HFFc6 (cell line): Measurements from ENCODE around the gene IP6K2. TPM values are rescaled to one million over a fixed set of nuclear protein-coding genes. Genes with fewer than 3 reads are reported as not detected.
"Not testable (repeated sequence)": the region's sequence is repeated elsewhere in the genome, so short reads cannot be mapped to it uniquely, and the experiment has no call there.

ENCODE experiments used
- DNase-seq: peaks from one replicate; pipeline ENCODE4 v3.0.0-alpha.2; 2018
- H3K27ac Mint-ChIP-seq: 2 replicates; pipeline ENCODE4 v1.8.0; 2020; ENCODE audit warnings: mild to moderate bottlenecking, mixed read lengths
- H3K27me3 Mint-ChIP-seq: 2 replicates; pipeline ENCODE4 v1.8.0; 2021; ENCODE audit warnings: mild to moderate bottlenecking, moderate library complexity, mixed read lengths; ENCODE audit not compliant: insufficient read depth
- H3K36me3 Mint-ChIP-seq: 2 replicates; pipeline ENCODE4 v1.8.0; 2021; ENCODE audit warnings: low read depth, mixed read lengths
- H3K4me1 Mint-ChIP-seq: 2 replicates; pipeline ENCODE4 v1.8.0; 2020; ENCODE audit warnings: low read depth, mixed read lengths
- H3K4me3 Mint-ChIP-seq: 2 replicates; pipeline ENCODE4 v1.8.0; 2020; ENCODE audit warnings: mild to moderate bottlenecking, moderate library complexity, mixed read lengths
- H3K9me3 Mint-ChIP-seq: 2 replicates; pipeline ENCODE4 v1.8.0; 2020; ENCODE audit warnings: mild to moderate bottlenecking, mixed read lengths
- long read RNA-seq: library from polyadenylated mRNA; unstranded; transcript quantifications from one replicate; pipeline ENCODE4 v2.0.0, GENCODE V29; 2019
- total RNA-seq, 6 experiments: library from RNA; stranded (reverse); fragmentation: NEBNext Ultra II Directional; extraction: Animal tissue kit (Norgen Biotek cat#: 25700); gene quantifications; 2 replicates in 1 of 6; 3 replicates in 5 of 6; pipeline ENCODE4 v1.2.3, GENCODE V29; 2021
- TF ChIP-seq, protein P1 (sequence below): fragments of 200-600 bp; sonication (generic); IDR thresholded peaks from 2 replicates; pipeline ENCODE4 v1.5.0; 2021; ENCODE audit warnings: antibody characterized with exemption, mild to moderate bottlenecking

IP6K2 gene, protein sequence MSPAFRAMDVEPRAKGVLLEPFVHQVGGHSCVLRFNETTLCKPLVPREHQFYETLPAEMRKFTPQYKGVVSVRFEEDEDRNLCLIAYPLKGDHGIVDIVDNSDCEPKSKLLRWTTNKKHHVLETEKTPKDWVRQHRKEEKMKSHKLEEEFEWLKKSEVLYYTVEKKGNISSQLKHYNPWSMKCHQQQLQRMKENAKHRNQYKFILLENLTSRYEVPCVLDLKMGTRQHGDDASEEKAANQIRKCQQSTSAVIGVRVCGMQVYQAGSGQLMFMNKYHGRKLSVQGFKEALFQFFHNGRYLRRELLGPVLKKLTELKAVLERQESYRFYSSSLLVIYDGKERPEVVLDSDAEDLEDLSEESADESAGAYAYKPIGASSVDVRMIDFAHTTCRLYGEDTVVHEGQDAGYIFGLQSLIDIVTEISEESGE
- total RNA-seq: 10 to 100 TPM; 47.4 to 64.6 (median 53.0) TPM
- long read RNA-seq, transcript IP6K2-201 (6 exons, 1,775 nt): major isoform, 31 of 76 reads
- long read RNA-seq, partial matches to known transcripts: 11 of 76 reads
- long read RNA-seq, other reads (novel, unspliced or antisense): 26 of 76 reads

DNA sequence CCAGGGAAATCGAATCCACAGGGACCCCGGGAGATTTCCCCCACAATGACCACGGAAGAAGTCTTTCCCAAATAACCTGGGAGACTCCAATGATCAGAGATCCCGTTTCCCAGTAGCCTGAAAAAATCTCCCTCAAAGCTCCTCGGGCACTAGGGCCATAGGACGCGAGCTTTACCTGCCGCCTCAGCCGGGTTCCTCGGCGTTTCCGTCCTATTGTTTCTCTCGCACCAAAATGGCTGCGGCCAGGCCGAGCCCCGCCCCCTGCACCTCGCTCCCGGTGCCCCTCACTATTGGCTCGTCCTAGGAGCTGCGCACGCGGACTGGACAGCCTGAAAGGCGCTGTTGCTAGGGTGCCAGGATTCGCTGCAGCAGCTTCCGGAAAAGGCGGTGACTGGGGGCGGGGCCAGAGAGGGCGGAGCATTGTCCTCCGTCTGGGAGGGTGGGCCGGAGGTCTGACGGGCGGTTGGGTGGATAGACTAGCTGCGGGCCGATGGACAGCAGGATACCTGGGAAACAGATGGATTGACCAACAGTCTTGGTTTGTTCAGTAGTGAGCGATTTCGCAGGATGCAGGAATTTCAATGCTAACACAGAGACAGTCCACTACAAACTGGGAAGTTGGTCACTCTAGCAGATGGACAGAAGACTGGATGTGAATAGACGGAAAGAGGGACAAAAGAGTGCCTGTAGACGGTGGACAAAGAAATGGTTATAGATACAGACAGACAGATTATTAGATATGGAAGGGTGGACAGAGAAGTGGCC lies at the start of gene IP6K2:
IP6K2 (minus strand) TSS at position 240 of the 765 bp plus-strand sequence. CDS start 21,930 bp downstream, outside the sequence.
- H3K27me3 Mint-ChIP-seq: peaks cover 6% of the 10 kb centered on the region; the same call in 1 of the 2 replicates
- H3K4me1 Mint-ChIP-seq: peaks cover 26% of the 10 kb centered on the region
- TF ChIP-seq, protein P1, sequence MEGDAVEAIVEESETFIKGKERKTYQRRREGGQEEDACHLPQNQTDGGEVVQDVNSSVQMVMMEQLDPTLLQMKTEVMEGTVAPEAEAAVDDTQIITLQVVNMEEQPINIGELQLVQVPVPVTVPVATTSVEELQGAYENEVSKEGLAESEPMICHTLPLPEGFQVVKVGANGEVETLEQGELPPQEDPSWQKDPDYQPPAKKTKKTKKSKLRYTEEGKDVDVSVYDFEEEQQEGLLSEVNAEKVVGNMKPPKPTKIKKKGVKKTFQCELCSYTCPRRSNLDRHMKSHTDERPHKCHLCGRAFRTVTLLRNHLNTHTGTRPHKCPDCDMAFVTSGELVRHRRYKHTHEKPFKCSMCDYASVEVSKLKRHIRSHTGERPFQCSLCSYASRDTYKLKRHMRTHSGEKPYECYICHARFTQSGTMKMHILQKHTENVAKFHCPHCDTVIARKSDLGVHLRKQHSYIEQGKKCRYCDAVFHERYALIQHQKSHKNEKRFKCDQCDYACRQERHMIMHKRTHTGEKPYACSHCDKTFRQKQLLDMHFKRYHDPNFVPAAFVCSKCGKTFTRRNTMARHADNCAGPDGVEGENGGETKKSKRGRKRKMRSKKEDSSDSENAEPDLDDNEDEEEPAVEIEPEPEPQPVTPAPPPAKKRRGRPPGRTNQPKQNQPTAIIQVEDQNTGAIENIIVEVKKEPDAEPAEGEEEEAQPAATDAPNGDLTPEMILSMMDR: no peak
- peak; percentile 98 for DNase-seq
- H3K4me3 Mint-ChIP-seq: peak within 1 kb of the TSS; percentile 98
- H3K9me3 Mint-ChIP-seq: no peaks in the 10 kb centered on the region
- H3K27ac Mint-ChIP-seq: peak within 1 kb of the TSS; percentile 97
- peaks cover 22% of the 10 kb centered on the region for H3K36me3 Mint-ChIP-seq

DNA sequence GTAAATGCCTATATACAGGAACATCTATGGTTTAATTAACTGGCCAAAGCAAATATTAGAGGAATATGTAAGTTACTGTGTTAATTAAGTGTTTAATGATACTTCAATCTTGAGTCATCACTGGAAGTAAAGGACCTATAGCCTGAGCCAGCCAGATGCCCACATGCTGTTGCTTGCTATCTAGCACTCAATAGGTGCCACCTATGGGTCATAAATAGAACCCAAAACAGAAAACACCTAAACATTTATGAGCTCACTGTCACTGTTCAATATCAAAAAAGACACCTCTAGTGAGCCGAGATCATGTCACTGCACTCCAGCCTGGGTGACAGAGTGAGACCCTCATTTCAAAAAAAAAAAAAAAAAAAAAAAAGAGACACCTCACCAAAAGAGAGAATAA lies 48.4 kb upstream of the IP6K2 start:
- Mint-ChIP-seq H3K27ac (no peak overlapping the region), H3K9me3 (no peaks in the 10 kb centered on the region), H3K4me1 (no peaks in the 10 kb centered on the region), H3K4me3 (no peak overlapping the region), H3K36me3 (peaks cover 14% of the 10 kb centered on the region), H3K27me3 (no peaks in the 10 kb centered on the region; the same call in 1 of the 2 replicates)
- DNase-seq: peak; percentile 12
- TF ChIP-seq, protein P1: peak; percentile 53

DNA sequence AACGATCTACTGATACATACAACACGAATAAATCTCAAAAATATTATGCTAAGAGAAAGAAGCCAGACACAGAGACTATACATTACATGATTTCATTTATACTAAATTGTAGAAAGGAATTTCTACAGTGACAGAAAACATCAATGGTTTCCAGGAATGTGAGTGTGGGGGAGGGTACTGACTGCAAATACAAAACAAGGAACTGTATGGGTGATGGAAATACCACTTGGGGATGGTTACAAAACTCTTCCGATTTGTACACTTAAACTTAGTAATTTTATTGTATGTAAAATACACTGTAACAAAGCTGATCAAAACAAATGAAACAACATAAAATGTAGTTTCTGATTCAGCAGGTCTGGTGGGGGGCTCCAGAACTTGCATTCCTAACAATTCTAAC lies 45.8 kb upstream of the IP6K2 start:
- Mint-ChIP-seq H3K9me3 (no peaks in the 10 kb centered on the region), H3K4me3 (no peak overlapping the region), H3K27ac (no peak overlapping the region), H3K36me3 (peaks cover 7% of the 10 kb centered on the region), H3K27me3 (no peaks in the 10 kb centered on the region), H3K4me1 (no peaks in the 10 kb centered on the region)
- TF ChIP-seq, protein P1: no peak
- no peak for DNase-seq

DNA sequence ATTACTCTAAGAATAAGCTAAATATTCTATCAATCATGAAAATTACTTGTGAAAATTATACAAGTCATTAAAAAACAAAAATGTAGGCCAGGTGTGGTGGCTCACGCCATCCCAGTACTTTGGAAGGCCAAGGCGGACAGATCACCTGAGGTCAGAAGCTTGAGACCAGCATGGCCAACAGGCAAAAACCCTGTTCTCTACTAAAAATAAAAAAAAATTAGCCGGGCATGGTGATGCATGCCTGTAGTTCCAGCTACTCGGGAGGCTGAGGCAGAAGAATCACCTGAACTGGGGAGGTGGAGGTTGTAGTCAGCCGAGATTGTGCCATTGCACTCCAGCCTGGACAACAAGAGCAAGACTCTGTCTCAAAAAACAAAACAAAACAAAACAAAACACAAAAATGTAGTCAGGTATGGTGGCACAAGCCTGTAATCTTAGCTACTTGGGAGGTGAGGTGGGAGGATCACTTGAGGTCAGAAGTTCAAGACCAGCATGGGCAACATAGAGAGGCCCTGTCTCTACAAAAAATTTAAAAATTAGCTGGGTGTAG lies 43.0 kb upstream of the IP6K2 start:
- H3K36me3 Mint-ChIP-seq: peaks cover 10% of the 10 kb centered on the region
- H3K27me3 Mint-ChIP-seq, H3K27ac Mint-ChIP-seq, H3K4me3 Mint-ChIP-seq, H3K9me3 Mint-ChIP-seq, DNase-seq, H3K4me1 Mint-ChIP-seq: not testable (repeated sequence)

DNA sequence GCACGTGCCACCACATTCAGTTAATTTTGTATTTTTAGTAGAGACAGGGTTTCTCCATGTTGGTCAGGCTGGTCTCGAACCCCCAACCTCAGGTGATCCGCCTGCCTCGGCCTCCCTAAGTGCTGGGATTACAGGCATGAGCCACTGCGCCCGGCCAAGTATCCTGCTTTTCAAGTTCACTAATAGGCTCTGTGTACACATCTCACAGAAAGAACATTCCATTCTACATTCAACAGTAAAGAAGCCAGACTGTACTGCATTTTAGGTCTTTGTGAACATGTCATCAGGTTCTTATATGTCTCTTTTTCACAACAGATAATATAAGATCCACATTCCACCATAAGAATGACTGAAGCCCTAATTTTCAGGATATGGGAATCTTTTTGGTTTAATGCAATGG lies 42.5 kb upstream of the IP6K2 start:
- H3K4me3 Mint-ChIP-seq, H3K4me1 Mint-ChIP-seq, H3K9me3 Mint-ChIP-seq, H3K27me3 Mint-ChIP-seq, H3K36me3 Mint-ChIP-seq, DNase-seq, H3K27ac Mint-ChIP-seq: not testable (repeated sequence)

DNA sequence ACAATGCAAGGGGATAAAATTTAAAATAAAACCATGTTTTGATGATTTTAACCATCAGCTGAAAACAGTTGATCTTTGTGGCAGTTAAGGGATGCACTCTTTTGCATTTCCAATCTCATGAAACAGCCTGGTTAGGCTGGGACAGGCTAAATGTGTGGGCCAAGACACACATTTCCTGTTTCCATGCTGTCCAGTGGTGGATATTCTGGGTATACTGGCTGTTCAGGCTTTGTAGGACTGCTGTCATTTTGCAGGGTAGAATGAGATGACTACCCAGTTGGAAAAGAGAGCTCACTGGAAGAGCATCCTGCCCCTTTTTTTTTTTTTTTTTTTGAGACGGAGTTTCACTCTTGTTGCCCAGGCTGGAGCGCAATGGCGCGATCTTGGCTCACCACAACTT lies 42.0 kb upstream of the IP6K2 start:
- H3K36me3 Mint-ChIP-seq: peaks cover 5% of the 10 kb centered on the region; the same call in 1 of the 2 replicates
- no peak overlapping the region for H3K27ac Mint-ChIP-seq

More for the DNA sequence above, 42.0 kb upstream of the IP6K2 start:
- TF ChIP-seq, protein P1: no peak
- H3K4me1 Mint-ChIP-seq: no peaks in the 10 kb centered on the region
- no peak for DNase-seq
- no peak overlapping the region for H3K4me3 Mint-ChIP-seq
- no peaks in the 10 kb centered on the region for H3K27me3 Mint-ChIP-seq
- H3K9me3 Mint-ChIP-seq: no peaks in the 10 kb centered on the region
